ENCODE results near the gene ARID5B.

- no peak for TF ChIP-seq CTCF (conservative IDR thresholded peaks at IDR 0.05; ENCODE audit: low read length)
- TF ChIP-seq EZH2phosphoT487 (IDR thresholded peaks at IDR 0.05; ENCODE audit: borderline replicate concordance) = no peak
These were observed 59.1 kb downstream of the ARID5B start for GRCh38 chr10:61960396-61961120.
